Mammary epithelial cell (primary cell): Measurements from ENCODE around the gene ACSM6.

Experiments used
- EZH2 ChIP-seq: IDR thresholded peaks from 2 replicates; pipeline ENCODE4 v1.6.1; 2012; ENCODE audit warnings: low read length, inconsistent platforms, borderline replicate concordance
- TF ChIP-seq, protein P1 (sequence below), 2 donors: IDR thresholded peaks in 1 of 2; conservative IDR thresholded peaks in 1 of 2; 2 replicates each; pipeline ENCODE4 v1.5.1; 2011 to 2012; ENCODE audit warnings: inconsistent platforms in 2 of 2, low read length in 2 of 2, mild to moderate bottlenecking in 2 of 2, control low read depth in 1 of 2, low read depth in 1 of 2; ENCODE audit not compliant: insufficient read depth in 1 of 2; ENCODE audit errors: extremely low read depth in 1 of 2

DNA sequence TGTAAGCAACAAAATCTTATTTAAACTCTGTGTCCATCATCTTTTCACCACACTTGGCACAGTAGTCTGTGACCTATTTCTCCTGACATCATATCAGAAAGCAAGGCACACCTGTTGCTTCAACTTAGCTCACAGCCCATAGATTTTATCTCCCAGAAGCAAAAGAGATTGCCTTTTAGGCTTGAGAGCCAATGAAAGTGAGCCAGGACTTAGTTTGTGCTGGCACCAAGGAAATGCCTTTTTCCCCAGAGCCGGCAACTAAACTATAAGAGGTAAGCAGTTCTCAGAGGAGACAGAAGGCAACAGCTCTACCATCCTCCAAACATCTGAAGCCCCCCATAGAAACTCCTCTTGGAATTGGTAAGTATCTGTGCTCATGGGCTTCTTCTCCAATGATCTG is at the start of gene ACSM6:
- TF ChIP-seq, protein P1, sequence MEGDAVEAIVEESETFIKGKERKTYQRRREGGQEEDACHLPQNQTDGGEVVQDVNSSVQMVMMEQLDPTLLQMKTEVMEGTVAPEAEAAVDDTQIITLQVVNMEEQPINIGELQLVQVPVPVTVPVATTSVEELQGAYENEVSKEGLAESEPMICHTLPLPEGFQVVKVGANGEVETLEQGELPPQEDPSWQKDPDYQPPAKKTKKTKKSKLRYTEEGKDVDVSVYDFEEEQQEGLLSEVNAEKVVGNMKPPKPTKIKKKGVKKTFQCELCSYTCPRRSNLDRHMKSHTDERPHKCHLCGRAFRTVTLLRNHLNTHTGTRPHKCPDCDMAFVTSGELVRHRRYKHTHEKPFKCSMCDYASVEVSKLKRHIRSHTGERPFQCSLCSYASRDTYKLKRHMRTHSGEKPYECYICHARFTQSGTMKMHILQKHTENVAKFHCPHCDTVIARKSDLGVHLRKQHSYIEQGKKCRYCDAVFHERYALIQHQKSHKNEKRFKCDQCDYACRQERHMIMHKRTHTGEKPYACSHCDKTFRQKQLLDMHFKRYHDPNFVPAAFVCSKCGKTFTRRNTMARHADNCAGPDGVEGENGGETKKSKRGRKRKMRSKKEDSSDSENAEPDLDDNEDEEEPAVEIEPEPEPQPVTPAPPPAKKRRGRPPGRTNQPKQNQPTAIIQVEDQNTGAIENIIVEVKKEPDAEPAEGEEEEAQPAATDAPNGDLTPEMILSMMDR (conservative IDR thresholded peaks at IDR 0.05 in 1 of 2, IDR thresholded peaks at IDR 0.05 in 1 of 2; ENCODE audit: extremely low read depth in 1 of 2, insufficient read depth in 1 of 2, low read depth in 1 of 2, low read length in 2 of 2): no peak
- no peak for TF ChIP-seq EZH2
